ENCODE results near the gene DNAJC30.
"Not testable (repeated sequence)": the region's sequence is repeated elsewhere in the genome, so short reads cannot be mapped to it uniquely, and the experiment has no call there.

DNAJC30 gene

GRCh38 chr7:73659983-73660382, 23.3 kb downstream of the DNAJC30 start:
- TF ChIP-seq CTCF (IDR thresholded peaks at IDR 0.05; ENCODE audit: insufficient read depth, missing control alignments) = no peak
- no peak for FAIRE-seq
- no peak for DNase-seq (ENCODE audit: insufficient read length, low spot score)

- FAIRE-seq; DNase-seq (ENCODE audit: insufficient read length, low spot score): not testable (repeated sequence)
Observed at GRCh38 chr7:73655309-73655708, 27.9 kb downstream of the DNAJC30 start.

- DNase-seq (ENCODE audit: insufficient read length, low spot score) (no peak), FAIRE-seq (no peak)
- TF ChIP-seq CTCF (IDR thresholded peaks at IDR 0.05; ENCODE audit: insufficient read depth, missing control alignments) = no peak
Observed at GRCh38 chr7:73652541-73652949, 30.7 kb downstream of the DNAJC30 start.

GRCh38 chr7:73650524-73650923, 32.7 kb downstream of the DNAJC30 start:
- DNase-seq (ENCODE audit: insufficient read length, low spot score) (no peak), FAIRE-seq (no peak)
- TF ChIP-seq CTCF (IDR thresholded peaks at IDR 0.05; ENCODE audit: insufficient read depth, missing control alignments) = no peak

GRCh38 chr7:73649576-73649975, 33.7 kb downstream of the DNAJC30 start:
- no peak for FAIRE-seq
- no peak for TF ChIP-seq CTCF (IDR thresholded peaks at IDR 0.05; ENCODE audit: insufficient read depth, missing control alignments)
- no peak for DNase-seq (ENCODE audit: insufficient read length, low spot score)

GRCh38 chr7:73648593-73649332, 34.5 kb downstream of the DNAJC30 start:
- no peak for DNase-seq (ENCODE audit: insufficient read length, low spot score)
- FAIRE-seq = no peak
- TF ChIP-seq CTCF (IDR thresholded peaks at IDR 0.05; ENCODE audit: insufficient read depth, missing control alignments) = no peak

- DNase-seq (ENCODE audit: insufficient read length, low spot score) (no peak), FAIRE-seq (no peak)
- peak; percentile 20 for TF ChIP-seq CTCF (IDR thresholded peaks at IDR 0.05; ENCODE audit: insufficient read depth, missing control alignments)
Observed at GRCh38 chr7:73647725-73648592, 35.3 kb downstream of the DNAJC30 start.

All from D721Med (cell line).